ENCODE data around the gene COL15A1.

DNA sequence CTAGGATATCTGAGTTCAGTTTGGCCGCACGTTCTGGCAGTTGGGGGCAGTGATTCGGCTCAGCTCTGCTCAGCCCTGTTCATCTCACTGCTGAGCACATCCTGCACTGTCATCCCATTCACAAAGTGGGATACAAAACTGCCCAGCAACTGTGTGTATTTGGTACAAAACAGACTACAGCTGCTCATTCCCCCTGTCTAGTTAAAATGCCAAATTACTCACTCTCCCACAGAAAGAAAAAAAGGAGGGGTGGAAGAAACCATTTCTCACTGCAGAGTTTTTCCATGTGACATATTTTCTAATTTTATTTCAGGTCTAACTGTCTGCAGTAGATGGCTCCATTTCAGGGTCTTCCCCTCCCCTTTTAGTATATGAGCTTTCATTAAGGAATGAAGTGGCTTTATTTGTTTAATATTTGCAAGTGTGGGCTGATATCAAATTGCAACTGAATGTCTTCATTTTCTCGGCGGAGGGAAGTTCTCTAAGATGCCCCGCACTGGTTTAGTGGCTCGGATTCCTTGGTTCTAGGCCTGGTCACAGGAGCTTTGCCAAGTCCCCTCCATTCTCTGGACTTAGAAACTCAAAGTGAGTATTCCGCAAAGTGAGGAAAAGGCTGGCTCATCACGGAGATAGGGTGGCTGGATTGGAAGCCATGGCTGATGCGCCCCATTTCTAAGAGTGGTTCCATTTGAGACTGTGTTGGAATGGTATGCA lies 14.7 kb downstream of the COL15A1 start:
- no peak for TF ChIP-seq POLR2A (IDR thresholded peaks at IDR 0.05; ENCODE audit: low read length)
- no peak for TF ChIP-seq GATA1 (IDR thresholded peaks at IDR 0.05; ENCODE audit: low read depth, low read length)
